DMS 273 (cell line): ENCODE measurements around the gene KIF26B.

Experiments used
- DNase-seq: peaks from one replicate; lab custom pipeline; 2025; ENCODE audit not compliant: unreplicated experiment; lab: John Stamatoyannopoulos, UW

KIF26B gene

GRCh38 chr1:245234217-245235081 is 79.7 kb downstream of the KIF26B start:
- DNase-seq: peak; percentile 19

GRCh38 chr1:245235156-245235555 is 80.4 kb downstream of the KIF26B start:
- DNase-seq: no peak

- no peak for DNase-seq
These were observed 85.9 kb downstream of the KIF26B start for GRCh38 chr1:245240648-245241165.

- no peak for DNase-seq
These were observed 86.8 kb downstream of the KIF26B start for GRCh38 chr1:245241526-245242130.

- DNase-seq: no peak
These were observed 88.2 kb downstream of the KIF26B start for GRCh38 chr1:245242989-245243388.

- no peak for DNase-seq
These were observed 90.4 kb downstream of the KIF26B start for GRCh38 chr1:245245021-245245667.

GRCh38 chr1:245246433-245246832 is 91.6 kb downstream of the KIF26B start:
- no peak for DNase-seq

GRCh38 chr1:245247356-245247755 is 92.6 kb downstream of the KIF26B start:
- DNase-seq: no peak

- DNase-seq: no peak
These were observed 93.0 kb downstream of the KIF26B start for GRCh38 chr1:245247801-245248200.

GRCh38 chr1:245248231-245248731 is 93.5 kb downstream of the KIF26B start:
- DNase-seq: no peak

GRCh38 chr1:245255783-245256182 is 101.0 kb downstream of the KIF26B start:
- no peak for DNase-seq

- no peak for DNase-seq
These were observed 101.7 kb downstream of the KIF26B start for GRCh38 chr1:245256528-245256927.

- DNase-seq: no peak
These were observed 103.6 kb downstream of the KIF26B start for GRCh38 chr1:245258271-245258920.

- DNase-seq: peak; percentile 37
These were observed 105.5 kb downstream of the KIF26B start for GRCh38 chr1:245260110-245260882.

- no peak for DNase-seq
These were observed 106.1 kb downstream of the KIF26B start for GRCh38 chr1:245260883-245261282.

GRCh38 chr1:245261786-245262185 is 107.0 kb downstream of the KIF26B start:
- no peak for DNase-seq

GRCh38 chr1:245263529-245264095 is 108.8 kb downstream of the KIF26B start:
- no peak for DNase-seq

- DNase-seq: no peak
These were observed 109.4 kb downstream of the KIF26B start for GRCh38 chr1:245264226-245264625.

GRCh38 chr1:245266105-245266504 is 111.3 kb downstream of the KIF26B start:
- no peak for DNase-seq

GRCh38 chr1:245270063-245270462 is 115.3 kb downstream of the KIF26B start:
- DNase-seq: no peak
